Cardiac muscle cell (in vitro differentiated cells and primary cell): ENCODE results near the gene EHMT1. TPM values are rescaled to one million over a fixed set of nuclear protein-coding genes. Genes with fewer than 3 reads are reported as not detected.

ENCODE experiments used
- DNase-seq, 2 donors: peaks; one replicate each; pipeline versions ENCODE4 v3.0.0 to v3.0.0-alpha.2; 2010 to 2017; ENCODE audit warnings: low read depth in 1 of 2, low spot score in 1 of 2
- H3K27ac ChIP-seq: fragments of 200-600 bp; sonication (generic); 2 replicates; pipeline ENCODE4 v1.5.1; 2016
- H3K27me3 ChIP-seq: fragments of 200-600 bp; sonication (generic); 2 replicates; pipeline ENCODE4 v1.6.0; 2016; ENCODE audit warnings: control low read depth
- H3K36me3 ChIP-seq: fragments of 200-600 bp; sonication (generic); 2 replicates; pipeline ENCODE4 v1.5.1; 2016; ENCODE audit warnings: control low read depth
- H3K4me1 ChIP-seq: fragments of 200-600 bp; sonication (generic); 2 replicates; pipeline ENCODE4 v1.8.1; 2017; ENCODE audit warnings: low read depth, mild to moderate bottlenecking, mixed run types
- H3K4me3 ChIP-seq: fragments of 200-600 bp; sonication (generic); 2 replicates; pipeline ENCODE4 v1.5.1; 2016; ENCODE audit warnings: mild to moderate bottlenecking
- H3K9me3 ChIP-seq: fragments of 200-600 bp; sonication (generic); 2 replicates; pipeline ENCODE4 v1.5.1; 2017; ENCODE audit warnings: low read depth, mild to moderate bottlenecking, control low read depth
- polyA plus RNA-seq: library from polyadenylated mRNA; unstranded; fragments of >200 nt; fragmentation: Nextera tagmentation; extraction: Ambion mirVana; gene quantifications from 2 replicates; pipeline ENCODE4 v1.2.1, GENCODE V29; 2016
- total RNA-seq: library from RNA; depleted of rRNA; stranded (reverse); fragments of >200 nt; gene quantifications from 2 replicates; pipeline ENCODE4 v1.2.3, GENCODE V29; 2016
- TF ChIP-seq, protein P1 (sequence below): IDR thresholded peaks from 2 replicates; pipeline ENCODE4 v1.5.1; 2012; ENCODE audit warnings: low read depth, mild to moderate bottlenecking, low read length

The EHMT1 gene
- total and polyA plus RNA-seq, 2 experiments from 2014 or later: 55.5 to 93.8 TPM

DNA sequence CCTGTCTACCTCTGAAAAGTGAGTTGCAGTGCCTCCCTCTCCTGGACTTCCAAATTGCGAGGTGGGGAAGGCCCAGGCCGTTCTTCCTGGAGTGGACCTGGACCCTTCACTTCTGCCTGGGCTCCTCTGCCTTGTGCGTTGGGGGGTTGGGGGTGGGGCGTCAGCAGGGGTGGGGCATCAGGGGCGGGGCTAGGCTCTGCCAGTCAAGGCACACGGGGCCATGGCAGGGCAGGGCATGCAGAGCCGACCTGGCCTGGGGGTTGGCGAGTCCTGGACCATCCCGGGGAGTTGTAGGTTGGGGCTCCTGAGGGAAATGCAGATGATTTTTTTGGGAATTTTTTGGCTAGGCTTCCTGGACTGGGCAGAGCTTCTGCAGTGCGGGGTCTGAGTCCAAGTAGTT is 87.1 kb downstream of the EHMT1 start:
- no peak overlapping the region for H3K4me3 ChIP-seq
- H3K27me3 ChIP-seq: no peaks in the 10 kb centered on the region
- DNase-seq: no peak
- TF ChIP-seq, protein P1, sequence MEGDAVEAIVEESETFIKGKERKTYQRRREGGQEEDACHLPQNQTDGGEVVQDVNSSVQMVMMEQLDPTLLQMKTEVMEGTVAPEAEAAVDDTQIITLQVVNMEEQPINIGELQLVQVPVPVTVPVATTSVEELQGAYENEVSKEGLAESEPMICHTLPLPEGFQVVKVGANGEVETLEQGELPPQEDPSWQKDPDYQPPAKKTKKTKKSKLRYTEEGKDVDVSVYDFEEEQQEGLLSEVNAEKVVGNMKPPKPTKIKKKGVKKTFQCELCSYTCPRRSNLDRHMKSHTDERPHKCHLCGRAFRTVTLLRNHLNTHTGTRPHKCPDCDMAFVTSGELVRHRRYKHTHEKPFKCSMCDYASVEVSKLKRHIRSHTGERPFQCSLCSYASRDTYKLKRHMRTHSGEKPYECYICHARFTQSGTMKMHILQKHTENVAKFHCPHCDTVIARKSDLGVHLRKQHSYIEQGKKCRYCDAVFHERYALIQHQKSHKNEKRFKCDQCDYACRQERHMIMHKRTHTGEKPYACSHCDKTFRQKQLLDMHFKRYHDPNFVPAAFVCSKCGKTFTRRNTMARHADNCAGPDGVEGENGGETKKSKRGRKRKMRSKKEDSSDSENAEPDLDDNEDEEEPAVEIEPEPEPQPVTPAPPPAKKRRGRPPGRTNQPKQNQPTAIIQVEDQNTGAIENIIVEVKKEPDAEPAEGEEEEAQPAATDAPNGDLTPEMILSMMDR: no peak
- no peaks in the 10 kb centered on the region for H3K36me3 ChIP-seq
- no peaks in the 10 kb centered on the region for H3K4me1 ChIP-seq
- H3K27ac ChIP-seq: no peak overlapping the region
- no peaks in the 10 kb centered on the region for H3K9me3 ChIP-seq

DNA sequence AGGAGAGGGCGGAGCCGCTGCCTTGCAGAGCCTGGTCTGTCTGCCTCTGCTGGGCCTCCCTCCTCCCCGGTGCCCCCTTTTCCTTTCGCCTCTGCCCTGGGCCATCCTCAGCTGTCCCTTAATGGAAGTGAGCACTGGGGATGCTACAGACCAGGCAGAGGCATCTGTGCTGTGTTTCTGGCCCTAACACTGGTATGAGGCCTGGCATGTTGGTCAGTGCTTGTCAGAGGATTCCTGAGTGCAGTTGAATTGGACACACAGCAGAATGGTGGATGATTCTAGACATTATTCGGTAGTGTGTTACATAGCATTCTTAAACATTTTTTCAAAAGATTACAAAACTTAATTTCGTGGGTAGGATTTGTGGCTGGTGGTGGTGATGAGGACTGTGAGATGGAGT is 88.6 kb downstream of the EHMT1 start:
- TF ChIP-seq, protein P1: no peak
- DNase-seq: no peak
- no peak overlapping the region for H3K27ac ChIP-seq
- no peaks in the 10 kb centered on the region for H3K27me3 ChIP-seq
- peaks cover 5% of the 10 kb centered on the region for H3K36me3 ChIP-seq
- no peak overlapping the region for H3K4me3 ChIP-seq
- no peaks in the 10 kb centered on the region for H3K4me1 ChIP-seq
- no peaks in the 10 kb centered on the region for H3K9me3 ChIP-seq

DNA sequence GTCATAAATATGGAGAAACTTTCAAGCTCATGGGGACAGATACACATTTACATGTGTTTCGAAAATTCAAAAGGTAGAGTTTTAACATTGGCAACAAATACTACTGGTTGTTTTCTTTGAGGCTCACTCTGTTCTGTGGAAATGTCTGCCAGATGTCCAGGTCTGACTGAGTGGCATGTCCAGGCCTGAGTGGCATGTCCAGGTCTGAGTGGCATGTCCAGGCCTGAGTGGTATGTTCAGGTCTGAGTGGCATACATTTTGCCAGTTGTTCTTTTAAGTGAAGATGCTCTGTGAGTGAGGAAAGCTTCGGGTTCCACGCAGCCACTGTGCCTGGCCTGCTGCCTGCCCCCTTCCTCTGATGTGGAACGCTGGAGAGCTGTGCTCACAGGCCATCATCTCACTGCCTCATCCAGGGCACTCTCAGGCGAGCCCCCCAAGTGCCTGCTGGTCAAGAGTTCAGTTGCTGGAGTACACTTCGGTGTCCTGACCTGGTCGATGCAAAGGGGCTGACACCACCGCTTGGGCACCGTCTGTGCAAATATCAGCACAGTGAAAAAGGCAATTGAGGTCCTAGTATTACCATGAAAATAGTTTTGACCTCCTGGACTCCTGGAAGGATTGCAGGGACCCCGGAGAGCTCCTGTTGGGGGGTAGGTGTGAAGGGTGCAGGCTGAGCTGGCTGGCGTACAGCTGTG is 89.9 kb downstream of the EHMT1 start:
- H3K4me1 ChIP-seq: no peaks in the 10 kb centered on the region
- DNase-seq: no peak
- H3K27ac ChIP-seq: no peak overlapping the region

DNA sequence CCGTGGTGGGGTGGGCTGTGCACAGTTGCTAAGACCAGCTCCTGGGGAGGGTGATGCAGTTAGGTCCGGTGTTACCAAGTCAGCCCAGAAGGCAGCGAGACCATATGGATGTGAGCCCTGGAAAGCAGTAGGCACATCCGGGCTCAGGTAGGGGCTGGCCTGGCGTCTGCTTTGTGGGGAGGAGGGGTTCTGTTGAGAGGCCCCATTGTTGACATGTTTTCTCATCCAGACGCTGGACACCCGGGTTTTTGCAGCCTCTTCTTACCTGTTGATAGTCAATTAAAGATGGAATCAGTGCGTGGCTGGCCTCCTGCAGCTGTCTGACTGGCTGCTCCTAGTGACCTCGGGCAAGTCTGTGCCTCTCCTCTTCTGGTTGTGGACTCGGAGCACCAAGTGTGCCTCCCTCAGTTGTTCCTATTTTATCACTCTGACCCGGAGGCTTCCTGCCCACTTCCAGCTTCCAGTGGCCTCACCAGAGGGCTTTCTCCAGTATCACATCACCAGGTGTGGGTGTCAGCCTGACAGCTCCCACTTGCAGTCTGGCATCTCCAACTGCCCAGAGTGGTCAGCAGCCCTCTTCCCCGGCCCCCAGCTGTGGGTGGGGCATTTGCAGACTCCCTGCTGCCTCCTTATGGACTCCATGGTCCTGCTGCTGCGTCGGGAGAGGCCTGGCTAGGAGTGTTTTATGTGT is 90.8 kb downstream of the EHMT1 start:
- Histone ChIP-seq H3K4me1 (no peaks in the 10 kb centered on the region), H3K9me3 (no peaks in the 10 kb centered on the region), H3K4me3 (no peak overlapping the region), H3K27ac (no peak overlapping the region), H3K36me3 (peaks cover 5% of the 10 kb centered on the region), H3K27me3 (no peaks in the 10 kb centered on the region)
- no peak for DNase-seq
- TF ChIP-seq, protein P1: no peak

More for the DNA sequence above, 89.9 kb downstream of the EHMT1 start:
- Histone ChIP-seq H3K36me3 (peaks cover 5% of the 10 kb centered on the region), H3K27me3 (no peaks in the 10 kb centered on the region), H3K9me3 (no peaks in the 10 kb centered on the region), H3K4me3 (no peak overlapping the region)
- TF ChIP-seq, protein P1: no peak

DNA sequence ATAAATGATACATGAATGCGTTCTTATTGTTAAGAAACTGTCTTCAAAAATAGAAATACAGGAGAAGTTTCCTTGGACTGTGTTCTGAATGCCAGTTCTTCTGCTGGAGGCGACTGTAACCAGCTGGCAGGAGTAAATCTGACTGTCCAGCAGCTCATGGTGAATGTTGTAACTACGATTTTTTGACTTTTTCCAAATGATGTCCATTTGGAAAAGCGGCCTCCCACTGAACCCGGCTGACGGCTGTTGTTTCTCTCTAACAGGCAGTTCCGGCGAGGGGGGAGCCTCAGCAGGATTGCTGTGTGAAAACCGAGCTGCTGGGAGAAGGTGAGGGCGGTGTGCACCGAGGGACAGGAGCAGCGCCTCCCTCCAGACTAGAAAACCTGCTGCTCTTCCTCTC is 91.9 kb downstream of the EHMT1 start:
- no peak overlapping the region for H3K4me3 ChIP-seq
- H3K27me3 ChIP-seq: no peaks in the 10 kb centered on the region
- H3K9me3 ChIP-seq: no peaks in the 10 kb centered on the region
- H3K36me3 ChIP-seq: peaks cover 5% of the 10 kb centered on the region
- DNase-seq: peak in 1 of 2 donors; percentile 29
- TF ChIP-seq, protein P1: no peak
- no peaks in the 10 kb centered on the region for H3K4me1 ChIP-seq
- H3K27ac ChIP-seq: peak overlapping the region; percentile 45
